Measurements from ENCODE around the gene CHRNE.
"Not testable (repeated sequence)": the region's sequence is repeated elsewhere in the genome, so short reads cannot be mapped to it uniquely, and the experiment has no call there.

CHRNE gene

DNA sequence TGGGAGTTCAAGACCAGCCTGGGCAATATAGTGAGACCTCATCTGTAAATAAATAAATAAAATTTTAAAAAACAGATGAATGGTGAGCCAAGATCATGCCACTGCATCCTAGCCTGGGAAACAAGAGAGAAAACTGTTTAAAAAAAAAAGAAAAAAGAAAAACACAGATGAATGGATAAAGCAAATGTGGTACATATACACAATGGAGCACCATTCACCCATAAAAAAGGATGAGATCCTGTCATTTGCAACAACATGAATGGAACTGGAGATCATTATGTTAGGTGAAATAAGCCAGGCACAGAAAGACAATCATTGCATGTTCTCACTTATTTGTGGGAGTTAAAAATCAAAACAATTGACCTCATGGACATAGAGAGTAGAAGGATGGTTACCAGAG lies 3.7 kb upstream of the CHRNE start:
- DNase-seq (ENCODE audit: low read depth in 2 of 2): not testable (repeated sequence)

DNA sequence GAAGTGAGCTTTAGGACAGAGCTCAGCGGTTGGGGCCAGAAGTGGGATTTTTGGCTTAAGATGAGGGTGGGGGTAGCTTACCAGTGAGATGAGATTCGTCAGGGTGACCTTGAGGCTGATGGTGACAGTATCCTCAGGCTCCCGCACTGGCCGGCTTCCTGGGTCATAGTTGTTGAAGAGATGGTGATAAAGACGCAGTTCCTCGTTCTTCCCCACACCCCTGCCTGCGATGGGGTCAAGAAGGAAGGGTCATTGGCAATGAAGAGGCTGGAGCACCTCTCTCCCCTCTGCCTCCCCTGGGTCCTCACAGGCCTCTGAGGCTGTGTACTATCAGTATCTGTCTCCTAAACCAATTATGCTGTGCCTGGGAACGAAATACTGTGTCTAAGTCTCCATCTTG lies 358 bp downstream of the CHRNE start:
- no peak for DNase-seq (ENCODE audit: low read depth in 2 of 2)

DNA sequence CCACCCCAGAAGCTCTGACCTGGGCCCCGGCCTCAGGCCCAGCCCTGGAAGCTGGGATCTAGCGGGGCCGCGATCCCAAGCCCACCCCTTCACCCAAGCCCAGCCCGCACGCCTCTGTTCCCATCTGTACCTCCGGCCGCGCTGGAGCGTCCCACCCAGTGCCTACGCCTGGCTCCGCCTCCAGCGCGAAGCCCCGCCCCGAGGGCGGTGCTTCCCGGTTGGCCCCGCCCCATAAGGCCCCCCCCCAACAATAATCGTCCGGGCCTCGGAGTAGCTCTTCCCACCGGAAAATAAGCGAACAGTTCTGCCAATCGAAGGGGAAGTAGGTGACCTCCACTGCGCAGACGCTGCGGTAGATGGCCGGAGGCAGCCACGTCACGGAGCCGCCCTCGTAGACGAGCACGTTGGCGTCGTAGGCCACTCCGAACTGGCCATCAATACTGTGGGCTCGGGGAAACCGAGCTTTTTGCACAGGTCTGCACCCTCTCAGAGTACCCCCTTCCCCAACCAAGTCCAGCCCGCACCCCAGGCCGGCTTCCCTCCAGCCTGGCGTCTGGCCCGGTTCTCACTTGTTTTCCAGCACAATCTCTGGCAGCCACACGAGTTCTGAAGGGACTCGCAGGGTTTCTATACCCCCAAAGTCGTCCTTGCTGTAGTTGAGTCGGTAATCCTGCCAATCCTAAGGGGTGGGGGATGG lies 1.1 kb downstream of the CHRNE start:
- no peak for DNase-seq (ENCODE audit: low read depth in 2 of 2)

DNA sequence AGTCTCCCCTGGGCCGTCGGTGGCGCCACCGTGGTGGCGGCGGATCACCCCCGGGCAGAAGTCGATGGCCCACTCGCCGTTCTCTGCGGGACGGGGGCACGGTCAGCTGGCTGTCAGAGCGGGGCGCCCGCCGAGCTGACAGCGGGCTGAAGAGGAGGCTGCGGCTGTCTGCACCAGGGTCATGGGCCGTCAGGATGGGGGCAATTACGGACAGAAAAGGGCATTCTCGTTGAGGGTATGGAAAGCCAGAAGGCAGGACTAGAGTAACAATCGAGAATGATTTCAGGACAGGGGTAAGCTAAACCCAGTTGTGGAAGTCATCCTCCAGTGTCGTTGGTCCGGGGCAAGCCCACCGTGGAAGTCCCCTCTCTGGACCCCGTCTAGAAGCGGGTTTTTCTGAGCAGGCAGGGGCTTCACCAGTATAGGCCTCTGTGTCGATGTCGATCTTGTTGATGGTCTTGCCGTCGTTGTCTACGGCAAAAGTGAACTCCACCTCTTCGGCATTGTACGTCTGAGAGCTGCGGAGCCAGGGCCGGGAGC lies 1.7 kb downstream of the CHRNE start:
- no peak for DNase-seq (ENCODE audit: low read depth in 2 of 2)

DNA sequence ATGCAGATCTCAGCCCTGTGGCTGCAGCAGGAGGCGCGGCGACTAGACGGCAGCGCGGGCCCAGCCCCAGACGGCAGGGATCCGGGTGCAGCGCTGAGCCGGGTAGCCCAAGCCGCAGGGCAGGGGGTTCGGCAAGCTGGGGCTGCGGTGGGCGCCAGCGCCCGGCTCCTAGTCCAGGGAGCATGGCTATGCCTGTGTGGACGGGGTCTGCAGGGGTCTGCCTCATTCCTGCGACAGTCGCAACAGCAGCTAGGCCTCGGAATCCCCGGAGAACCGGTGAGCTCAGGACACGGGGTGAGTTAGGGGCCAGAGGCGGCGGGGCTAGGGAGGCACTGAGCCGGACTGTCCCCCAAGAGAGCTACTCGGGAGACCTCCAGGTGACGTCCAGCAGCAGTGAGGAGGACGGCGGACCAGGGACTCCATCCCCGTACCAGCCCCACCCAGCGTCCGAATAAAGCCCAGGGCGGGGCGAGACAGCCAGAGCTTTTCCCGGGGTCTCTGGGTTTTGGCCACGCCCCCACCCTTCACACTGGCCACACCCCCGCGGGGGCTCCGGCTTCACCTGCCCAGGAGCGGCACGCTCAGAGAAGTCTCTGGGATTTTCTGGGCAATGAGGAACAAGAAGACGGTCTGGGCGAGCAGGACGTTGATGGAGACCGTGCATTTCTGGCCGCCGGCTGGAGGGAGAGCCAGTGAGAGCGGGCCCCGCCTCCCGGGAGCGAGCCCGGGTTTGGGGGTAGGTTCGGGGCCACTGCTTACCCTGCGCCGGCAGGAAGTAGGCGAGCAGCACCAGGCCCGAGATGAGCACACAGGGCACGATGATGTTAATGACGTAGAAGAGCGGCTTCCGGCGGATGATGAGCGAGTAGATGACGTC lies 2.4 kb downstream of the CHRNE start:
- no peak for DNase-seq (ENCODE audit: low read depth in 2 of 2)

DNA sequence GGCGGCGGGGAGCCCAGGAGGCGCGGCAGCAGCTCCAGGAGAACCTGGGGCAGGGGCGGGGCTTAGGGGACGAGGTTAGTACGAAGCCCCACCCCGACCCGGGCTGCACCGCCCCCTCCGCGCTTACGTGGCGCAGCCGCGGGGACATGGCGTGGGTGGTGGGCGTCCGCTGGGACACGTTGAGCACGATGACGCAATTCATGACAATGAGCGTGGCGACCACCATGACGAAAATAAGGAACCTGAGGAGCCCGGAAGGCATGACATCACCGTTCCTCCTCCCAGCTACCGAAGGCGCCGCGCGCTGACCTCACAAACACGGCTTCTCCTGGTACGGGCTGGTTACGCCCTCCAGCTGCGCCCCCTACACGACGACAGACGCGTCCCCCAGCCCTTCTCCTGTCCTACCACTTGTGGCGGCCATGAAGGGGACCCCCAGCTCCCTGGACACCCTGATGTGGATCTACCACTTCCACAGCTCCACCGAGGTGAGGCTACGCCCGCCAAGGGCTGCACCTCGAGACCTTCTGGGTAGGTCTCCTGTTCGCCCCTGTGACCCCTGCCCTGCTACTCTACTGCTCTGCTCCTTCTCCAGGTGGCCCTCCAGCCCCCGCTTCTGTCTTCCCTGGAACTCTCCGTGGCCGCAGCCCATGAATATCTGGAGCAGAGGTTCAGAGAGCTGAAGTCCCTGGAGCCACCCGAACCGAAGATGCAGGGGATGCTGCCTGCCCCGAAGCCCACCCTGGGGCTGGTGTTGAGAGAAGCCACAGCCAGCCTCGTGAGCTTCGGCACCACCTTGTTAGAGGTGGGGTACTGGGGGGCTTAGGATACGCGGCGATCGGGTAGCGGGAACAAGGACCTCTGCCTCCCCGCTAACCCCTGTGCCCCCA lies 3.3 kb downstream of the CHRNE start, which contains the start of gene C17orf107:
Gene C17orf107, plus strand, starts transcription at position 196 of the 890 bp plus-strand sequence. Its CDS starts 227 bp downstream, at position 423.
- DNase-seq (ENCODE audit: low read depth in 2 of 2): peak; percentile 77 to 96

DNA sequence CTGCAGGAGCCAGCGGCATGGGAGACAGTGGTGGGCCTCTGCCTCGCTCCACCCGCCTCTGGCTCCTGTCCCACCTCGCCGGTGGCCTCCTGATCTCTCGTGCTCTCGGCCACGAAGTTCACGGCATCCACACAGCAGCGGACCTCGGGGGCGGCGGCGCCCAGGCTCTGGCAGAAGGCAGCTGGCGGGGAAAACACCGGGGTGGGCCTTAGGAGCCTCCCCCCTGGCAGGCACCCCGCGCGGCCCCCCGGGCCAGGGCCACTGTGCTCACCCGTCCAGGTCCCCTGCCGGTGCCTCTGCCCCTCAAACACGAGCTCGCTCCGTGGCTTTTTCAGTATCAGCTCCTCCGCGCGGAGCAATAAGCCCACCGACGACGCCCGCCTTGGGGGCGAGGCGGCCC lies 4.0 kb downstream of the CHRNE start:
- no peak for DNase-seq (ENCODE audit: low read depth in 2 of 2)

DNA sequence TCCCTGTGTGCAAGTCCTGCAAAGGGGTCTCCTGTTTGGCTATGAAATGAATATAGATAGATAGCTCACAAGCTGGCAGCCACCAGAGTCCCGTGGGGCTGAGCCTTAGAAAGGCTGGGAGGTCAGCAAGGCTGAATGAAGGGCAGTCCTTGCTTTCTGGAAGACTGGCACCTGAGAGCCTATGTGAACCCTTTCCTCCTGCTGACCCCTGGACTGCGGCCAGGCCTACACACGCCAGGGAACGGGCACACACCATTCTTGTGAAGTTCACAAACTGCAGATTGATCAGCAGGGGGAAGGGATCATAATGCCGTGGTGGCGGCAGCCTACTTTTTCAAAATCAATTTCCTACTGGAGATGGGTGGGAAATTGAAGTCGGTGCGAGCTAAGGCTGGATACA lies 4.5 kb downstream of the CHRNE start:
- no peak for DNase-seq (ENCODE audit: low read depth in 2 of 2)

DNA sequence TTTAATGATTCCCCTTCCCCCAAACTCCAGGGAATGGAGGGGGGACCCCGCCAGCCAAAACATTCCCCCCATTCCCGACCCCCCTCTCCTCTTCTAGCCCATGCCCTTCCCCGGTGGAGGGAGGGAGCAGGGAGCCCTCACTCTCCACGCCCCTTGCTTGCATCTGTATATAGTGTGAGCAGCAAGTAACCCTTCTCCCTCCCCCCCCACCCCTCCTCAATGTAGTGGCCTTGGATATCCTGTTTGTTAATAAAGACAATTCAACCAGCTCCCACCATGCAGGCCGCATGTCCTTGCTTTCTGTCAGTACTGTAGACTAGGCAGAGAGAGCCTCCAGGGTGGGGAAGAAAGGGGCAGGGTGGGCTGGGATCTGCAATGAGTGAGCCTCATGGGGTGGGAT lies 5.1 kb downstream of the CHRNE start:
- DNase-seq (ENCODE audit: low read depth in 2 of 2): no peak

DNA sequence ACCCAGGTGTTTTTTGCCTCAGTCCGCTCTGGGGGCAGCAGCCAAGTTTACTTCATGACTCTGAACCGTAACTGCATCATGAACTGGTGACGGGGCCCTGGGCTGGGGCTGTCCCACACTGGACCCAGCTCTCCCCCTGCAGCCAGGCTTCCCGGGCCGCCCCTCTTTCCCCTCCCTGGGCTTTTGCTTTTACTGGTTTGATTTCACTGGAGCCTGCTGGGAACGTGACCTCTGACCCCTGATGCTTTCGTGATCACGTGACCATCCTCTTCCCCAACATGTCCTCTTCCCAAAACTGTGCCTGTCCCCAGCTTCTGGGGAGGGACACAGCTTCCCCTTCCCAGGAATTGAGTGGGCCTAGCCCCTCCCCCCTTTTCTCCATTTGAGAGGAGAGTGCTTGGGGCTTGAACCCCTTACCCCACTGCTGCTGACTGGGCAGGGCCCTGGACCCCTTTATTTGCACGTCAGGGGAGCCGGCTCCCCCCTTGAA lies 5.7 kb downstream of the CHRNE start:
- DNase-seq (ENCODE audit: low read depth in 2 of 2): no peak

DNA sequence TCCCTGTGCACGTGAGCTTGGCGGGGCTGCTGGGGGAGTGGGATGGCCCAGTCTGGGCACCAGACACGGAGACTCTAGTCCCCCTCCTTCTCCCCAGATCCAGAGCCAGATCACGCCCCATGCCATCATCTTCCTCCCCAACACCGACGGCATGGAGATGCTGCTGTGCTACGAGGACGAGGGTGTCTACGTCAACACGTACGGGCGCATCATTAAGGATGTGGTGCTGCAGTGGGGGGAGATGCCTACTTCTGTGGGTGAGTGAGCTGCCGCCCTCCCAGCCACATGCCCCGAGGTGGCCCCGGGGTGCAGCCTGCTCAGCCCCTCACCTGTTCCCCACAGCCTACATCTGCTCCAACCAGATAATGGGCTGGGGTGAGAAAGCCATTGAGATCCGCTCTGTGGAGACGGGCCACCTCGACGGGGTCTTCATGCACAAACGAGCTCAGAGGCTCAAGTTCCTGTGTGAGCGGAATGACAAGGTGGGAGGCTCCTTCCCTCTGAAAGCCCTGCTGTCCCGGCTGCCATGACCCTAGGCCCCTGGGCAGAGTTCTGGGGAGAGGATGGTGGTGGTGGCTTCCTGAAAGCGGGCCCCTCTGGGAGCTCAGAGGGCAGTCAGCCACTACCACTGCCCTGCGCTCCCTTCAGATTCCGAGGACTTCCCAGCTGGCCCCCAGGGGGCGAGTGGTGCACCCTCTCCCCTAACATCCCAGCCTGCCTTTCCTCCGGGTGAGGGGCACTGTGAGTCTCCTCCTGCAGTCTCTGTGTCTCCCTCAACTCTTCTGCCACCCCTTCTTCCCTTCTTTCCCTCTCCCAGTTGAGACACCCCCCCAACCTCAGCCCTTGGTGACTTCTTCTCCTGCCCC lies 6.3 kb downstream of the CHRNE start:
- no peak for DNase-seq (ENCODE audit: low read depth in 2 of 2)

DNA sequence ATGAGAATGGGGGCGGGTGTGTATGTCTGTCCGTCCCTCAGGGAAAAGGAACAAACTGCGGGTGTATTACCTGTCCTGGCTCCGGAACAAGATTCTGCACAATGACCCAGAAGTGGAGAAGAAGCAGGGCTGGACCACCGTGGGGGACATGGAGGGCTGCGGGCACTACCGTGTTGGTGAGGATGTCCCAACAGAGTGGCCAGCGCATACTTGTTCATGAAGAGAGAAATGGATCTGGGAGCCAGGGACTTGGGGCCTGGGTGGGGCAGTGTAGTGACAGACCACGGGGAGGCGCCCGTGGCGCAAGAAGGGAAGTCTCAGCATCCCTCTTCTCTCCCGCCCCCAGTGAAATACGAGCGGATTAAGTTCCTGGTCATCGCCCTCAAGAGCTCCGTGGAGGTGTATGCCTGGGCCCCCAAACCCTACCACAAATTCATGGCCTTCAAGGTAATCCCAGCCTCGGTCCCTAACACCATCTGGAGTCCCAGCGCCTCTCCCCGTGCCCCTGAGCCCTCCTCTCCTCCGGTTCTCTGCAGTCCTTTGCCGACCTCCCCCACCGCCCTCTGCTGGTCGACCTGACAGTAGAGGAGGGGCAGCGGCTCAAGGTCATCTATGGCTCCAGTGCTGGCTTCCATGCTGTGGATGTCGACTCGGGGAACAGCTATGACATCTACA lies 7.1 kb downstream of the CHRNE start:
- no peak for DNase-seq (ENCODE audit: low read depth in 2 of 2)

DNA sequence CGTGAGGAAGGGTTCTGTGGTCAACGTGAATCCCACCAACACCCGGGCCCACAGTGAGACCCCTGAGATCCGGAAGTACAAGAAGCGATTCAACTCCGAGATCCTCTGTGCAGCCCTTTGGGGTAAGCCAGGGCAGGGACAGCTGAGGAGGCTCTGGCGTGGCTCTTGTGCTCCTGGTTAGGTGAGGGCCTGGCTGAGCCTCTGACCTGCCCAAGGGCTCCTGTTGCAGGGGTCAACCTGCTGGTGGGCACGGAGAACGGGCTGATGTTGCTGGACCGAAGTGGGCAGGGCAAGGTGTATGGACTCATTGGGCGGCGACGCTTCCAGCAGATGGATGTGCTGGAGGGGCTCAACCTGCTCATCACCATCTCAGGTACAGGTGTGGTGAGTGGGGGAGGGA lies 7.8 kb downstream of the CHRNE start:
- no peak for DNase-seq (ENCODE audit: low read depth in 2 of 2)

DNA sequence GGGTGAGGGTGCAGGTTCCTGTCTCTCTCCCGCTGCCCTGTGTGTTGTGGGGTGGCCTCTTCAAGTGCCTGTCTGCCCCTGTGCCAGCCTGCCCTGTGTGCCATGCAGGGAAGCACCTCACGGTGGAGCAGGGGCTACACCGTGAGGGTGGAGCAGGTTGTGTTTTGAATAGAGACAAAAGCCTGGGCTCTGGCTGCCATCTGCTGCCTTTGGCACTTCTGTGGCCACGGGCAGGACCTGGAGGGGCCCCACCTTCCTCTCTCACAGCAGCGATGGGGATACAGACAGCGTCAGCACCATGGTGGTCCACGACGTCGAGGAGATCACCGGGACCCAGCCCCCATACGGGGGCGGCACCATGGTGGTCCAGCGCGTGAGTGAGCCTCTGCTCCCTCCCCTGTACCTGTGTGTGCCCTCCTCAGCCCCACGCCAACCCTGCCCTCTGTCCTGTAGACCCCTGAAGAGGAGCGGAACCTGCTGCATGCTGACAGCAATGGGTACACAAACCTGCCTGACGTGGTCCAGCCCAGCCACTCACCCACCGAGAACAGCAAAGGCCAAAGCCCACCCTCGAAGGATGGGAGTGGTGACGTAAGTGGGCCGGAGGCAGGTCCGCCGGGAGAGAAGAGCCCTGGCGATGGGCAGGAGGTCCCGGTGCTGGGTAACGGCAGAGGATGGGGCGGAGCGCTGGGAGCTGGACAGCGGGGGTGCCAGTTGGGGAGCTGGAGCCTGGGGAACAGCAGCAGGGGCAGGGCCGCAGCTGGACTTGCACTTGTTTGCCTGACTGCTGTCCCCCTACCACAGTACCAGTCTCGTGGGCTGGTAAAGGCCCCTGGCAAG lies 9.0 kb downstream of the CHRNE start:
- DNase-seq (ENCODE audit: low read depth in 2 of 2): no peak

DNA sequence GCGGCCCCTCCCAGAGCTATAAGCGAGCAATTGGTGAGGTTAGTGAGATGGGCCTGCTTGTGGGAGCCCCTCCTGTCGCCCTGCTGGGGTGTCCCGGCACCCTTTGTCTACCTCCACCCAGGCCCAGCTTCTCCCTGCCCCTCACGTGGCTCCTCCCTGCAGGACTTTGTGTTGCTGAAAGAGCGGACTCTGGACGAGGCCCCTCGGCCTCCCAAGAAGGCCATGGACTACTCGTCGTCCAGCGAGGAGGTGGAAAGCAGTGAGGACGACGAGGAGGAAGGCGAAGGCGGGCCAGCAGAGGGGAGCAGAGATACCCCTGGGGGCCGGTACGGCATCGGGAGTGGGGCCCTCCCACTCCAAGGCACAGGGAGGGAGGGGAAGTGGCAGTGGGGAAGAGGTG lies 9.6 kb downstream of the CHRNE start:
- DNase-seq (ENCODE audit: low read depth in 2 of 2): no peak

DNA sequence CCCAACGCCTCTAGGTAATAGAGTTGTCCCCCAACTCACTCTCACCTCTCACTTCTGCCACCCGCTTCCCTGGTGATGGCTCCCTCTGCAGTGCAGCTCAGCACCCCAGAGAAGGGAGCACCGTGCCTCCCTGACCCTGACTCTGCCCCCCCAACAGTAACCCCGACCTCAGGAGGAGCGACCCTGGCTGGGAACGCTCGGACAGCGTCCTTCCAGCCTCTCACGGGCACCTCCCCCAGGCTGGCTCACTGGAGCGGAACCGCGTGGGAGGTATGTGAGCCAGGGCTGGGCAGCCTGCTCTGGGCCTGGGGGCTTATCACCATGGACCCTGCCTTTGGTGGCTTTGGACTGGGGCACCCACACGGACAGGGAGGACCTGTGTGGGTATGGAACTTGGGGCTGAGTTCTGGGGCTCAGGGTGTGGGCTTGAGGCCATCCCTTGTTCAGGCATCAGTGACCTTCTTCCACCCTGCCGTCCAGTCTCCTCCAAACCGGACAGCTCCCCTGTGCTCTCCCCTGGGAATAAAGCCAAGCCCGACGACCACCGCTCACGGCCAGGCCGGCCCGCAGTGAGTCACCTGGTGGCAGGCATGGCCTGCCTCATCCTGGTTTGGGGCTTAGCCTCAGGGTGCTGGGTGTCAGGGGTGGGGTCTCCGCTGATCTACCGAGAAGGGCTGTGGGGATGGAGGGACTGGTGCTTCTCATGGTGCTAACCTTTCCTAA lies 10.2 kb downstream of the CHRNE start:
- DNase-seq (ENCODE audit: low read depth in 2 of 2): no peak

DNA sequence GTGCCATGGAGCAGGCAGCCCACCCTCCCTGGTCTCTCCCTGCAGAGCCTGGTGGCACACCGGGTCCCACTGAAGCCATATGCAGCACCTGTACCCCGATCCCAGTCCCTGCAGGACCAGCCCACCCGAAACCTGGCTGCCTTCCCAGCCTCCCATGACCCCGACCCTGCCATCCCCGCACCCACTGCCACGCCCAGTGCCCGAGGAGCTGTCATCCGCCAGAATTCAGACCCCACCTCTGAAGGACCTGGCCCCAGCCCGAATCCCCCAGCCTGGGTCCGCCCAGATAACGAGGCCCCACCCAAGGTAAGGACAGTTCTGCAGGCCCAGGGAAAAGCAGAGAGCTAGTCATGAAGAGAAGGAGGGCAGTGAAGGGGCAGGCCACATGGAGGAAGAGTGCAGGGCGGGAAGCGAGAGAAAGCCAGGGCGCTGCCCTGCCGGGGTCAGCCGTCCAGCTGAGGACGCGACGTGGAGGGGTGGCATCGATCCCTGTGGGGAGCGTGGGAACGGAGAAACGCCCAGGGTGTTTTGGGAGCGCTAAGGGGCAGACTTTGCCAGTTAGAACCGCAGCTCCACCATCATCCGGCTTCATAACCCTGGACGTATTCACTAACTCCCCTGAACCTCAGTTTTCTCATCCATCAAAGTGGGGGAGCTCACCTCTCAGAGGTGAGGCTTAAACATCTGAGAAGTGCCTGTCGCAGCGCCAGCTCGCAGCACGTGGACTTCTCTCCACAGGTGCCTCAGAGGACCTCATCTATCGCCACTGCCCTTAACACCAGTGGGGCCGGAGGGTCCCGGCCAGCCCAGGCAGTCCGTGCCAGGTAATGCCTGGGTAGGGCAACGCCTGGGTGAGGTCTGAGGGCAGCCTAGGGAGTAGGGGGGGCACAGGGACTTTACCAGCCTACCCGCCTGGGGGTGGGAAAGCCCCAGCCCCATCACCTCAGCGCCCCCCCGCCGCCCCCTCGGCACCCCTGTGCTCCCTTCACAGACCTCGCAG lies 11.2 kb downstream of the CHRNE start:
- DNase-seq (ENCODE audit: low read depth in 2 of 2): no peak

Measured in stimulated activated CD4-positive, alpha-beta T cell treated with anti-CD3 and anti-CD28 coated beads, Interleukin-1b, Interleukin-23, amount 100 ng/mL, for 1 hour (primary cell).